Putamen (tissue), 1 donor: ENCODE measurements around the gene OPCML.

Experiments used
- DNase-seq: peaks from one replicate; pipeline ENCODE4 v3.0.0-alpha.2; 2016; ENCODE audit warnings: low spot score

The OPCML gene

GRCh38 chr11:132658696-132659095 is 873.6 kb downstream of the OPCML start:
- DNase-seq = no peak

DNA sequence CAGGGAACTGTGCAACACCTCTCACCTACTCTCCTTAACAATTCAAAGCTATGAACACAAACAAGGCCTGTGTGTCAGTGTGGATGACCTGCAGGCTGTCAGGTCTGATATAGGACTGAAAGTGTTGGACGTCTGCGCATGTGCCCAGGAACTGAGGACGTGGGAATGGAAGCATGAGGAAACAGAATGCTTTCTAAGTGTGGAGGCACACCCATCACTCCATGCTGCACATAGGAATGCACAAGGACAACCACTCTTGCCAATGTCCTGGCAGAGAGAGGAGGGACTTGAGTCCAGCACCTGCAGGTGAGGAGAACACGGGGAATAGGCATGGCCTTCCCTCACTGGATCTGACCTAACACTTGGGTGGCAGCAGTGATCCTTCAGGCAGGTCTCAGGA is 874.3 kb downstream of the OPCML start:
- DNase-seq = no peak

GRCh38 chr11:132655187-132655855 is 877.0 kb downstream of the OPCML start:
- DNase-seq = no peak

DNA sequence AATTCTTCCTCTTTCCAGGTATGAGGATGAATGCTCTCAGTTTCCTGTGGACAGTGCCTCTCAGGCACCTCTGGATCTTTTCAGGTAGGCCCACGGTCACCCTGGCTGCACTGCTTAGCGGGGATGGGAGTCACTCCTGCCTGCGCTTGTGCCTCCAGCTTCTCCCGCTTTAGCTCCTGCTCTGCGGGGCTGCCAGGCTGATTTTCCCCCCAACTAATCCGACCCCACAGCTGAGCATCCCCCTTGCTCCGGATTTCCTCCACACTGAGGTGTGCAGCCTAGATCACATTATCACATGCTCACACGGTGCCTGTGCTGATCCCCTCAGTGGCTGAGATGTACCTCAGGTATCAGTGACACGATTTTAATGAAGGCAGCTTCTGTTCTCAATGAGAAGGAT is 879.1 kb downstream of the OPCML start:
- no peak for DNase-seq

DNA sequence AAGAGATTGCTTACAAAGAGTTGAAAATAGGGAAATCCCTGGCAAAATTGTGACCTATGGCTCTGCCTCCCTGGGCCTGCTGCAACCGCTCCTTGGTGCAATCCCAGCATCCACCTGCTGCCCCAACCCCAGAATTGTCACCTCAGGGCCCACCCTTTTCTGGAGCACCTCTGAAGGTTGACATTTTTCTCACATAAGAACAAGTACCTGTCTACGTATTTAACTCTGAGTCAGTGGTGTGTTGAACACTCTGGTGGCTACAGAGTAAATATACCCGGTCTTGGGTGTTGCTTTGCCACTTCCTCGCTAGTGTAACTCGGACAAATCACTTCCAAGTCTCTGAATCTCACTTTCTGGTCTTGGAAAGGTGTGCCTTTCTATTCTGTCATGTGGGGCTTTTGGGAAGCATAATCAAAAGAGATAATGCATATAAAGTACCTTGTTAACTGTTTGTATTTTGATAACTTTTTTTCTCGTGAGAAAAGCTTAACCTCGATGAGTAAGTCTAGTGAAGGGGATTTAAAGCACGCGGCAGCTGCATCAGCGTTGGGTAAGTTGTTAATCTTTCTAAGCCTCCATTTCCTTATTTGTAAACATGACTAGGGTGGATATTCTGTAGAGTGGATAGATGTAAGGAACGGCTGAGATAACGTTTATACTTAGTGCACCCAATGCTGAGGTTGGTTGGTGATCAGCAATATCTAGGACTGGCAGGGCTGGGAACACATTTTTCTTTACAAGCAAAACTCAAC is 881.2 kb downstream of the OPCML start:
- DNase-seq = no peak

DNA sequence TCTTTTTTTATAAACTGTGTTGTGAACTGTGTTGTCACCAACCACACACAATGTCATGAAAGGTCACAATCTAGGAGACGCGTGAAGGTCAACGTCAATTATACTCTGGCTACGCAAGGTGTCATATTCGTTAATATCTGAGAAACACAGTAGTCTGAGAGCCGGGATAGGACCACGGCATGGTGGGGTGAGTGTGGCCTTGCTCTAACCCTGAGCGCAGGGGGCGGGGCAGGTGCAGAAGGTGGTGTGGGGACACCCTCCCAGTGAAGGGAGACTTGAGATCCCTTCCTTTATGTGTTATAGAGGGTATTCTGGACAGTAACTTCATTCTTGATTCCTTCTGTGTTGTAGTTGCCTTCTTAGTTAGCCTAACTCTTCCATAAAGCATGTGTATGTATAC is 883.0 kb downstream of the OPCML start:
- DNase-seq = no peak

GRCh38 chr11:132648851-132649250 is 883.5 kb downstream of the OPCML start:
- no peak for DNase-seq

GRCh38 chr11:132646890-132647289 is 885.4 kb downstream of the OPCML start:
- DNase-seq = no peak

DNA sequence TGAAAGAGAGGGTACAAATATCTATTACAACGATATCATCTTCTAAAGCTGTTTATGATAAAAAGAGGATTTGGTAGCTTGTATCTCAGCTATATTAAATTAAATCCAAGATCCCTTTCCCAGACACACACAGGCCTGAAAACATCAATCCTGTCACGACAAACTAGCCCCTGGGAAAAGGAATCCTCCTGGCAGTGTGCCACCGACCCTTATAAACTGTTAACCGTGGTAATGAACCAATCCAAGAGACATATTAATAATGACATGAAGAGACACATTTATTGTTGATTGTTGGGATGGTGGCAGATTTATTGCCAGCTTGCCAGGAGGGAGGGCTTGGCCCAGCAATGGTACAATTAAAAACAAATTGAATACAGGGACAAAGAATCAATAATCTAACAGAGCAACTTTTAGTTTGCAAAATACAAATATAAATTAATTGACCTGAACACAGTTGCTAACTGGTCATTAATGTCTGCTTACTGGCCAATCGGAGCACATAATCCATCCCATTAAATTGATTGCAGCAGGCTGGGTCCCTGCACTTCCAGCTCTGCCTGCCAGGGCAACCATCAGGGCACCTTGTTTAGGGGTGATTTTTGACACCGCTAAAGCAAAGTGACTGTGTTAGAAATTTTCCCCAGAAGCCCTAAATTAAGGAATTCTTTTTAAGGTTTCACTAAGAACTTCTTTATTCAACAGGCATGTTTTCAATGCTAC is 887.6 kb downstream of the OPCML start:
- DNase-seq = no peak

DNA sequence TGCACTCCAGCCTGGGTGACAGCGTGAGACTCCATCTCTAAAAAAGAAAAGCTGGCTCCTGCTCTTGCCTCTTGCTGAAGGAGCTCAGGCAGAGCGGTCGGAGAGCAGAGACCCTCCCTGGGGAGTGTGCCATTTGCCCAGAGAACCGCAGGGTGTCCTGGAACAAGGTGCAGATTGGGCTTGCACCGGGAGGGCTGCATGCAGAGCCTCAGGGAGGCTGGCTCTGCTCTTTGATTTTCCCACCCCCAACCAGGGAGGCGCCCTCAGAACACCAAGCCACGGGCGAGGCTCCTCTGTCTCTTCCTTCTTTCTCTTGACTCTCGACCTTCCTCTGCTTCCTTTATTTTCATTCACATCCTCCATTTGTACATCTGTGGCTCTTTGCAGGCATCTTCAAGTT is 889.1 kb downstream of the OPCML start:
- DNase-seq = no peak

- DNase-seq = no peak
Measured at GRCh38 chr11:132640952-132641351, 891.3 kb downstream of the OPCML start.

DNA sequence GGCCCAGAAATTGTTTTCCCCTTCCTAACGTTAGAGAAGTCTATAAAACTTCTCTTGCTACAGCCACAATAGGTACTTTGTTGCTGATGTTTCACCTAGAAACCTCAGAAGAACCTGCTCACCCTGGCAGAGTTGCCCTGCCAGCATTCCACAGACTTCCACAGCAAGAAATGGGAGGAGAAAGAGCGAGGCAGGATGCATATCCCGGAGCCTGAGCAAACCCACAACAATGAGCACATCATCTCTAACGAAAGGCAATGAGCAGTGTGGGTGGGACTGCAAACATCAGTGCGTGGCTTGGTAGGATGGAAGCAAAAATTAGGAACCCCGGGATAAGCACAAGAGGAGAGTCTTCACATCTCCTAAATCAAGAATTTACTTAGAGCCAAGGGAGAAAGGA is 892.3 kb downstream of the OPCML start:
- DNase-seq = no peak

- DNase-seq = no peak
Measured at GRCh38 chr11:132639403-132639802, 892.9 kb downstream of the OPCML start.

DNA sequence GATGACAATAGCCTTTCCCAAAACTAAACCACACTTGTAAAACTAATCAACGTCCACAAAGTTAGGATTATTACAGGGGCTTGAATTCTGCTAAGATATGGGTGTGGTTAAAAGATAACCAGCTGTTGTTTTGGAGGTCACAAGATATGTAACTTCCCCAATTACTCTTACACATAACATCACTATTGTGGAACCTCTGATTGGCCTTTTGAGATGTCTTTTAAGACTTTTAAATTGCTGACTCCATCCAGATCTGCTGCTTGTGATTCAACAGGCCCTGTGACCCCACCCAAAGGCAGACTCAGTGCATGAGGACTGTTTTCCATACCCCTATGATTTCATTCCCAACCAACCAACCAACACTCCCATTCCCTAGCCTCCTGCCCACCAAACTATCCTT is 893.9 kb downstream of the OPCML start:
- no peak for DNase-seq

DNA sequence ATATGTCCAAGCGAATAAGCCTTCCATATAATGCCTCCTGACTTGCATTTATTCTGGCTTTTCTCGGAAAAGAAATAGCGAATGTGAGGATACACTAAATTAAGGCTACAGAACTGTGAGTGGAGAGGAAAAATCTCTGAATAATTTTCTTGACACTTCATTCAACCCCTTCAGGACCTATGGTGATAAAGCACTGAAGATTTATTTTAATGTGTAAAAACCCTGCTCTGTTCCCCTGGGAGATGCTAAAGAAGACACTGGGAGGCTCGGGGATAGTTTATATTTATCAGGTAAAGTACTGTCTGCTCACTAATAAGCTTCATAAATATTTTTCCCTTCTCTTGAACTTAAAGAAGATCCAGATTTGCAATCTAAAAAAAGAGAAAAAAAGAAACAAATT is 895.8 kb downstream of the OPCML start:
- DNase-seq = no peak

GRCh38 chr11:132632641-132633124 is 899.6 kb downstream of the OPCML start:
- DNase-seq = no peak

- no peak for DNase-seq
Measured at GRCh38 chr11:132631989-132632388, 900.3 kb downstream of the OPCML start.

DNA sequence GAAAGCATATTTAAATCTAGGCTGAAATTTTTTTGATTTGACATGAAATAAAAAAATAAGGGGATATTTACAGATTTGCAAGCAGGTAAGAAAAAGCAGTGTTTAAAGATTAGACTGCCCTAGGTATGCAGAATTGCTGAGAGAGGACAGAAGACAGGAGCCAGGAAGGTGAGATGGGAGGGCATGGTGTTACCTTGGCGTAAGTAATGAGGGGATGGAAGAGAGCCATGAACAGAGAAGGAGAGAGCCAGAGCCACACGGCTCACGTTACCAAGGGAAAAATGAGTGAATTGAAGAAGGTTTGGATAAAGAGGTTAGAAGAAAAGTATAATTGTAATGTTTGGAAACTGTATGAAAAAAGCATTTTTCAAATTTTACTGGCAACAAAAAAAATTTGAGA is 904.3 kb downstream of the OPCML start:
- DNase-seq = no peak

- DNase-seq = no peak
Measured at GRCh38 chr11:132626446-132626845, 905.9 kb downstream of the OPCML start.

- DNase-seq = no peak
Measured at GRCh38 chr11:132623511-132623910, 908.8 kb downstream of the OPCML start.

DNA sequence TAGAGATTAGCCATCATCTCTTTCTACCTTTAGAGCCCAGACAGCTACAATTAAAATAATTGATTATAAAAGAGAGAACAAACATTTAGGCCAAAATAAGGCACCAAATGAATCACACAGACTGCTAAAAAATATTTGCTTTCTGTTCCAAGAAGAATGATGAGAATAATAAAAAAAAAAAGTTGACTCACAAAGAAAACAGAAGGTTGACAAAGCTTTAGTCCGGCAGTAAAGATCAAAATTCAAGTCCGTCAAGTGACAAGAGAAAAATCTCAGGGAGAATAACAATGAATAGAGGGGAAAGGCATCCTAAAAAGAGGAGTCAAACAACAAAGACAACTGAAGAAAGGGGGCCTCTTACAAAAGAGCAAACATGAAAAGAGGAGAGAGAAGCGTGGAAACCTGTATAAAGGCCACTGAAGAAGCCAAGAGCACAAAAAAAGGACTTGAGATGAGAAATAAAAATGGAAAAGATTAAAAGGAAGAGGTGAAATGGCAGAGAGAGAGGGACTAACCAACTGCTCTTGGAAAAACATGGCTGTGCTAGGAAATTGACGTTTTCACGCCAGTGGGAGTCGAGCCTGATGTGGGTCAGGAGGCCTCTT is 910.2 kb downstream of the OPCML start:
- no peak for DNase-seq

- no peak for DNase-seq
Measured at GRCh38 chr11:132620423-132620822, 911.9 kb downstream of the OPCML start.

GRCh38 chr11:132610791-132611190 is 921.5 kb downstream of the OPCML start:
- DNase-seq = no peak
